Measurements from ENCODE around the gene PSMC5.

The PSMC5 gene

DNA sequence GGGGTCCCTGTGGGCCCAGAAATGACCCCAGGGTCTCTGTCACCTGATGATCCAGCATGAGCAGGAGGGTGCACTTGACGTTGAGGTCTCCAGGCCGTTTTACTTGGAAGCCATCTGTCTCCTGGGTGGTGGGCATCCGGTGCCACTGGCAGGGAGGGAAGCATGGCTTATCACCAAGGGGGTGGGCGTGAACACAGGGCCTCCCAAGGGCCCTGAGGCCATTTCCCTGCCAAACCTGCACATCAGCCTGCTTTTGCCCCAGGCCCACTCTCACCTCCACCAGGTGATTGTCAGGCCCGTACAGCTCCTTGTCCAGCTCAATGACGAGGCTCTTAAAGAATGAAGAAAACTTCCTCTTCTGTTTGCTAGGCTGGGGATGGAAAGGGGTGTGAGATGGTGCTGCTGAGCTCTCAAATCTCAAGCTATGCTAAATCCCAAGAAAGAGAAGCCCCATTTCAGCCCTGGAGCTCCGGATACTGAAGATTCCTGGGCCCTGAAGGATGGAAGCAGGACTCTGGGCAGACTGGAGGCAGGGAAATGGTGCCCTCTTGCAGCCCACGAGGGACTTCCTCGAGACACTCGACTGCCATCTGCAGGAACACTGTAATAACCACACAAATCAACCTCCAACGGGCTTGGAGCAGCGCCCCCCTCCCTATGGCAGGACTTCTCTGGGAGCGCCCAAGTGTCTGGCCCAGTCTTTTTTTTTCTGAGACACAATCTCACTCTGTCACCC is 7.4 kb downstream of the PSMC5 start:
- no peaks in the 10 kb centered on the region for H3F3A ChIP-seq (ENCODE audit: insufficient read depth, low read length)
- peak overlapping the region; percentile 52 for H3K27ac ChIP-seq (ENCODE audit: low read depth, low read length, poor library complexity, severe bottlenecking)

DNA sequence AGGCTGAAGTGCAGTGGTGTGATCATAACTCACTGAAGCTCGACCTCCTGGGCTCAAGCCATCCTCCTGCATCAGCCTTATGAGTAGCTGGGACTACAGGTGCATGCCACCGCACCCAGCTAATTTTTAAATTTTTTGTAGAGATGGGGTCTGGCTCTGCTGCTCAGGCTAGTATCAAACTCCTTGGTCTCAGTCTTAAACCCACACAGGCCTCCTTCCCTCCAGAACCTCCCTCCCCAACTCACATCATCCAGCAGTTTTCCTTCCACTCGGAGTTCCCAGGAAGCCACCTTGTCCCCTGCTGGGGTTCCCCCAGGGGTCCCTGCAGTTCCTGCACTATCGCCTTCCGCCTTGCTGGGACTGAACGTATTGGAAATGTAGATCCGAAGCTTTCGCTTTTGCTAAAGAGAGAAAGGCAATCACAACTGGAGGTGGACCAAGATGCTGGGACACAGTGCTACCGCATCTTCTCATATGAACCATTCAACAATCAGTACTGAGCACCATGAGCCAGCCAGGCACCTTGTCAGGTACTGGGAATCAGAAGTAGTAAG is 8.0 kb downstream of the PSMC5 start:
- Histone ChIP-seq H3K9me2 (ENCODE audit: low read depth, low read length) (no peaks in the 10 kb centered on the region), H3K4me3 (ENCODE audit: low read depth, low read length, poor library complexity, severe bottlenecking) (no peak overlapping the region), H3K79me2 (ENCODE audit: insufficient read depth, low read length) (peaks cover 16% of the 10 kb centered on the region), H4K20me1 (ENCODE audit: insufficient read depth, low read length) (no peaks in the 10 kb centered on the region), H3K27me3 (ENCODE audit: insufficient read depth, low read length) (no peaks in the 10 kb centered on the region), H3K4me1 (ENCODE audit: insufficient read depth, low read length, severe bottlenecking) (peaks cover 26% of the 10 kb centered on the region), H3K9me3 (ENCODE audit: low read length) (no peaks in the 10 kb centered on the region), H3K36me3 (ENCODE audit: insufficient read depth, low read length) (peaks cover 75% of the 10 kb centered on the region), H2AFZ (ENCODE audit: low read length) (no peak overlapping the region), H3K4me2 (ENCODE audit: low read length) (no peak overlapping the region), H3F3A (ENCODE audit: insufficient read depth, low read length) (no peaks in the 10 kb centered on the region), H3K27ac (ENCODE audit: low read depth, low read length, poor library complexity, severe bottlenecking) (no peak overlapping the region), H3K9ac (ENCODE audit: low read length) (no peak overlapping the region)
- TF ChIP-seq, protein P1, sequence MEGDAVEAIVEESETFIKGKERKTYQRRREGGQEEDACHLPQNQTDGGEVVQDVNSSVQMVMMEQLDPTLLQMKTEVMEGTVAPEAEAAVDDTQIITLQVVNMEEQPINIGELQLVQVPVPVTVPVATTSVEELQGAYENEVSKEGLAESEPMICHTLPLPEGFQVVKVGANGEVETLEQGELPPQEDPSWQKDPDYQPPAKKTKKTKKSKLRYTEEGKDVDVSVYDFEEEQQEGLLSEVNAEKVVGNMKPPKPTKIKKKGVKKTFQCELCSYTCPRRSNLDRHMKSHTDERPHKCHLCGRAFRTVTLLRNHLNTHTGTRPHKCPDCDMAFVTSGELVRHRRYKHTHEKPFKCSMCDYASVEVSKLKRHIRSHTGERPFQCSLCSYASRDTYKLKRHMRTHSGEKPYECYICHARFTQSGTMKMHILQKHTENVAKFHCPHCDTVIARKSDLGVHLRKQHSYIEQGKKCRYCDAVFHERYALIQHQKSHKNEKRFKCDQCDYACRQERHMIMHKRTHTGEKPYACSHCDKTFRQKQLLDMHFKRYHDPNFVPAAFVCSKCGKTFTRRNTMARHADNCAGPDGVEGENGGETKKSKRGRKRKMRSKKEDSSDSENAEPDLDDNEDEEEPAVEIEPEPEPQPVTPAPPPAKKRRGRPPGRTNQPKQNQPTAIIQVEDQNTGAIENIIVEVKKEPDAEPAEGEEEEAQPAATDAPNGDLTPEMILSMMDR (IDR thresholded peaks at IDR 0.05; ENCODE audit: low read length): no peak
- no peak for TF ChIP-seq EZH2 (IDR thresholded peaks at IDR 0.05; ENCODE audit: borderline replicate concordance, low read length)

More for the DNA sequence above, 7.4 kb downstream of the PSMC5 start:
- Histone ChIP-seq H3K9me3 (ENCODE audit: low read length) (no peaks in the 10 kb centered on the region), H3K4me3 (ENCODE audit: low read depth, low read length, poor library complexity, severe bottlenecking) (no peak overlapping the region), H3K9me2 (ENCODE audit: low read depth, low read length) (no peaks in the 10 kb centered on the region), H3K4me2 (ENCODE audit: low read length) (no peak overlapping the region), H3K27me3 (ENCODE audit: insufficient read depth, low read length) (no peaks in the 10 kb centered on the region), H3K4me1 (ENCODE audit: insufficient read depth, low read length, severe bottlenecking) (peaks cover 19% of the 10 kb centered on the region), H3K36me3 (ENCODE audit: insufficient read depth, low read length) (peaks cover 82% of the 10 kb centered on the region), H4K20me1 (ENCODE audit: insufficient read depth, low read length) (no peaks in the 10 kb centered on the region), H3K9ac (ENCODE audit: low read length) (no peak overlapping the region), H3K79me2 (ENCODE audit: insufficient read depth, low read length) (peaks cover 11% of the 10 kb centered on the region), H2AFZ (ENCODE audit: low read length) (no peak overlapping the region)
- TF ChIP-seq, protein P1 (IDR thresholded peaks at IDR 0.05; ENCODE audit: low read length): peak; percentile 78
- no peak for TF ChIP-seq EZH2 (IDR thresholded peaks at IDR 0.05; ENCODE audit: borderline replicate concordance, low read length)

DNA sequence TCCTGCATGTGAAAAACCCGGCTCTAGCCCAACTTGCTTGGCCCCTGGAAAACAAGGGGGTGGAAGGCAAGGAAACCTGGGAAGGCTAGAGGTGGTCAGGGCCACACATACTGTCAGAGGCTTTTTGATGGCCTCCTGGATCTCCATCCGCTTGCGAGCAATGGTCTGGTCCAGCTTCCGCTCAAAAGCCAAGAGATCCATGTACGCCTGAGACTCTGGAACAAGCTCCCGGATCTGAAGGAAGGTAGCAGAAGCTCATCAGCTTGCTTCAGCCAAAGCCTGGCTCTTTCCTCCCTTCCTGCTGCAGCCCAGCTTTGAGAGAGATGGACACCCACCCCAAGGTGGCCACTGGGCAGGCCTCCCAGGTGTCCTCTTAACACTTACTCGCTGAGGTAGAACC is 9.6 kb downstream of the PSMC5 start:
- Histone ChIP-seq H3K4me1 (ENCODE audit: insufficient read depth, low read length, severe bottlenecking) (peaks cover 38% of the 10 kb centered on the region), H3K9me3 (ENCODE audit: low read length) (no peaks in the 10 kb centered on the region), H4K20me1 (ENCODE audit: insufficient read depth, low read length) (no peaks in the 10 kb centered on the region), H3K27ac (ENCODE audit: low read depth, low read length, poor library complexity, severe bottlenecking) (no peak overlapping the region), H3K9ac (ENCODE audit: low read length) (no peak overlapping the region), H3K4me3 (ENCODE audit: low read depth, low read length, poor library complexity, severe bottlenecking) (no peak overlapping the region), H3K36me3 (ENCODE audit: insufficient read depth, low read length) (peaks cover 59% of the 10 kb centered on the region), H2AFZ (ENCODE audit: low read length) (no peak overlapping the region), H3K79me2 (ENCODE audit: insufficient read depth, low read length) (peaks cover 31% of the 10 kb centered on the region), H3K9me2 (ENCODE audit: low read depth, low read length) (no peaks in the 10 kb centered on the region), H3K4me2 (ENCODE audit: low read length) (no peak overlapping the region), H3K27me3 (ENCODE audit: insufficient read depth, low read length) (no peaks in the 10 kb centered on the region), H3F3A (ENCODE audit: insufficient read depth, low read length) (no peaks in the 10 kb centered on the region)
- TF ChIP-seq, protein P1 (IDR thresholded peaks at IDR 0.05; ENCODE audit: low read length): no peak
- no peak for TF ChIP-seq EZH2 (IDR thresholded peaks at IDR 0.05; ENCODE audit: borderline replicate concordance, low read length)

Measured in OCI-LY1 (cell line).